22Rv1 (cell line): ENCODE data around the gene PAQR5.

Experiments
- H3K27ac ChIP-seq: fragments of 450-650 bp; 2 replicates; pipeline ENCODE4 v1.5.1; 2017
- ZFX ChIP-seq: fragments of 450-650 bp; IDR thresholded peaks from 2 replicates; pipeline ENCODE4 v1.6.1; 2017; ENCODE audit warnings: antibody characterized with exemption, borderline replicate concordance
- TF ChIP-seq, protein P1 (sequence below): fragments of 450-650 bp; IDR thresholded peaks from 2 replicates; pipeline ENCODE4 v1.5.1; 2017; ENCODE audit warnings: mild to moderate bottlenecking

The PAQR5 gene

DNA sequence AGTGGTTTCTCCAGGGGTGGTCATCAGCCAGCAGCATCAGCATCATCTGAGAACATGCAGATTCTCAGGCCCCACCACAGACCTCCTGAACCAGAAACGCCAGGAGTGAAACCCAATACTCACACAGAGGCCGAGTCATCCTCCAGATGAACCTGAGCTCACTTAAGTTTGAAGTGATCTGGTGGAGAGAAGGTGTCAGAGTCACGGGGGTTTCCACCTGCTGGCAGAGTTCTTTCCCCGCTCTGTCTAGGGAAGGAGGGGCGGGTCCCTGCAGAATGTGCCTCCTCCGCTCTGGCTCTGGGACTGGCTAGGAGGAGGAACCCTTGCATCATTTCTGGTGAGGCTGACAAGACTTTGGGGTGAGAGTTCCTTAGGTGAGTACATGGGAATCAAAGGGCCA lies 102.1 kb downstream of the PAQR5 start:
- no peak overlapping the region for H3K27ac ChIP-seq
- TF ChIP-seq, protein P1, sequence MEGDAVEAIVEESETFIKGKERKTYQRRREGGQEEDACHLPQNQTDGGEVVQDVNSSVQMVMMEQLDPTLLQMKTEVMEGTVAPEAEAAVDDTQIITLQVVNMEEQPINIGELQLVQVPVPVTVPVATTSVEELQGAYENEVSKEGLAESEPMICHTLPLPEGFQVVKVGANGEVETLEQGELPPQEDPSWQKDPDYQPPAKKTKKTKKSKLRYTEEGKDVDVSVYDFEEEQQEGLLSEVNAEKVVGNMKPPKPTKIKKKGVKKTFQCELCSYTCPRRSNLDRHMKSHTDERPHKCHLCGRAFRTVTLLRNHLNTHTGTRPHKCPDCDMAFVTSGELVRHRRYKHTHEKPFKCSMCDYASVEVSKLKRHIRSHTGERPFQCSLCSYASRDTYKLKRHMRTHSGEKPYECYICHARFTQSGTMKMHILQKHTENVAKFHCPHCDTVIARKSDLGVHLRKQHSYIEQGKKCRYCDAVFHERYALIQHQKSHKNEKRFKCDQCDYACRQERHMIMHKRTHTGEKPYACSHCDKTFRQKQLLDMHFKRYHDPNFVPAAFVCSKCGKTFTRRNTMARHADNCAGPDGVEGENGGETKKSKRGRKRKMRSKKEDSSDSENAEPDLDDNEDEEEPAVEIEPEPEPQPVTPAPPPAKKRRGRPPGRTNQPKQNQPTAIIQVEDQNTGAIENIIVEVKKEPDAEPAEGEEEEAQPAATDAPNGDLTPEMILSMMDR: no peak
- TF ChIP-seq ZFX: no peak

DNA sequence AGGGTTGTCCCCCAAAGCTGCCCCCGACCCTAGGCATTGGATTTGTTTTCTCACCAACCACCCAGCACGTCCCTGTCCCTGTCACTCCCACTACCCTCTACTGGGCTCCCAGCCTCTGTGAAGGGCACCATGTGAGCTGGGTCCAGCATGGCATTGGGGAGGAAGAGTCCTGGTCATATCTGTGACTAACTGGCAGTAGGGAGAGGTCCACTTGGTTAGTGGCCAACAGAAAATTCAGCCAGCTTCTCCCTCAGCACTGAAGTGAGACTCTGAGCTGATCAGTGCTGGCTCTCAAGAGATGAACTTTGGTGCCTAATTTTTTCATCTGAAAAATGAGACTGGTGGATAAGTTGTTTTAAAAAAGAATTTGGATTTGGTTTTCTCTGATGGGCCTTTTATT lies 104.1 kb downstream of the PAQR5 start:
- no peak for TF ChIP-seq ZFX
- H3K27ac ChIP-seq: no peak overlapping the region

DNA sequence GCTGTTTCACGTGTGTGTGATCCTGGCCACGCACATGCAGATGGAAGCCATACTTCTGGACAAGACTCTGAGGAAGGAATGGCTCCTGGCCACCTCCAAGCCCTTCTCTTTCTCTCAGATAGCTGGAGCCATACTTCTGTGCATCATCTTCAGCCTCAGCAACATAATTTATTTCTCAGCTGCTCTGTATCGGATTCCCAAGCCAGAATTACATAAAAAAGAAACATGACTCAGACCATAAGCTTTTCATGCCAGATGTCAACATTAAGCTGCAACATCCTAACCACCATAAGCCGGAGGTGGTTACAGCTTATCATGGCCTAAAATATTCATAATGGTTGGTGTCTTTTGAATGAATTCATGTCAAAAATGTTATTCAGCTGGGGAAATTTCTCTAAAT lies 104.9 kb downstream of the PAQR5 start:
- TF ChIP-seq, protein P1: no peak
- TF ChIP-seq ZFX: no peak
- no peak overlapping the region for H3K27ac ChIP-seq

DNA sequence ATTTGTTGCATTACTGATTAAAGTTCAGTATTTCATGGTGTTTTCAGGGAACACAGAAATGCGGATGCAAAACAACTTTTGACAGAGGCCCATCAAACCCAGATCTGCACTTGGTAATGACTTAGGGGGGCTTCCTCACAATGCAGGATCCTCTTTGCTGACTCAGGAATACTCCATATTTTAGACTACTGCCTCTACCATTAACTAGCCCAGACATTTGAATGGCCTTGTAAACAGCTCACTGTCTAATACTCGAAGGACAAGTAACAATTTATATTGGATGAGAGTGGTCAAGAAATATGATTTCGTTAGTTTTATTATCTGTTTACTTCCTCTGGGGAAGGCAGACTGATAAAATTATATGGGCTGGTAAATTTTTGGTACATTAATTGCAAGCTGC lies 106.4 kb downstream of the PAQR5 start:
- H3K27ac ChIP-seq: no peak overlapping the region
- no peak for TF ChIP-seq ZFX
- TF ChIP-seq, protein P1: no peak

DNA sequence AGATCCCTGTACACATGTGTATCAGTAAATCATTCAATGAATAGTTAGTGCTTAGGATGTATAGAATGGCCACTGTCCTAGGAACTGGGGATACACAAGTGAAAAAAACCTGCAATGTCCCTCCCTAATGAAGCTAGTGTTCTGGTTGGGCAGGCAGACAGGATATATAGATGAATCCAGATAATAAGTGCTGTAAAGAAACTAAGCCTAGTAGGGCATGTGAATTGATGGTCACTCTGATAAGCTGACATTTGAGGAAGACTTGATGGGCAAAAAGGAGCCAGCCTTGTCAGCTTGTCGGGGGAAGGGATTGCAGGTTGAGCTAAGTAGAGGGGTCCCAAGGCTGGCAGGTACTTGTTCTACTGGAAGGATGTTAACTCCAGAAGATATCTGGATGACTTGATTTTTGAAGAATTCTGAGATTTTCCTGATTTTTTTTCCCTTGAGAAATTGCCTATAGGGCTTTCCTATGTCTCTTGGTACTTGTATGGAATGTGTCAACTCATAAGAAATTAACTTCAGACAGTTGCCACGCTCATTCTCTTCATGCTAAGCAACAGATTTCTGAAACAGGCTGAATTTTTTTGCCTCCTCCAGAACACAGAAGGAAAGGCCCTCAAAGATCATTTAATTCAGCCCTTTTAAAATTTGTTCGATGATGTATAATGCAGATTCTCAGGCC lies 109.1 kb downstream of the PAQR5 start:
- TF ChIP-seq ZFX: no peak
- TF ChIP-seq, protein P1: no peak

DNA sequence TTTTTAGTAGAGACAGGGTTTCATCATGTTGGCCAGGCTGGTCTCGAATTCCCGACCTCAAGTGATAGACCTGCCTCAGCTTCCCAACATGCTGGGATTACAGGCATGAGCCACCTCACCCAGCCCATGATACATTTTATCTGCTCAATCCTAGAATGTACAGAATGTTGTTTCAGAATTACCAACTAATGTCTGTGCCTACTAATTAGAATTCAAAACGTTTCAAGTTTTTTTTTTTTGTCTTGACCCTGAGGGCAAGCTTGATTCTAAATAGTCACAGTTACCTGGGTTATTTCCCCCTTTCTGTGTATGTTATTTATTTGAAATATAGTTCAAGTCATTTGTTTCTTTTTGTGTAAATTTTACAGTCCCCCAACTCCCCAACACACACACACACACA lies 110.1 kb downstream of the PAQR5 start:
- H3K27ac ChIP-seq: no peak overlapping the region
- TF ChIP-seq ZFX: no peak
- TF ChIP-seq, protein P1: no peak

More for the DNA sequence above, 109.1 kb downstream of the PAQR5 start:
- no peak overlapping the region for H3K27ac ChIP-seq

DNA sequence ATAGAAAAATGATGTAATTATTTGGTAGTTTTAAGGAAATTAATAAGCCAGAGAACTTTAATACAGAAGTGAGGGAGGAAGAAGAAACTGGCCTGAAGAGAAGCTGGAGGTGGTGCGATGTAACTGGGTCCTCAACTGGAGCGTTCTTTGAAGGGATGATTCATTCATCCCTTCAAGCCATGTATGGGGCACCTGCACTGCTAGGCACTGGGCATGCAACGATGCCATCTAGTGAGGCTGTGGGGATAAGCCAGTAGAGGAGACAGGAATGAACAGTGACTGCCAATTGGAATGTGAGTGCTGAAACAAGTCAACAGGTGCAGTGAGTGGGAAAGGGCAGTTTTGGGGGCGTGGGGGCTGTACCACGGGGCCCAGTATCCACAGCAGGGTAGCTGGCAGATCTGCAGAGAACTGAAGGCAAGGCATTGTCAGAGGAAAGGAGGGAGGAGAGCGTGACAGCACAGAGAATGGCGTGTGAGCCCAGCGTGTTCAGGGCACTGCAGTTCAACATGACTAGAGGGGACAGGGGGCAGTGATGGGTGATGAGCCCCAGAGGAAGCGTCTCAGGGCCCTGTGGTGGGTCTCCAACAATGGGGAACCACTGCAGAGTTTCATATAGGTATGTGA lies 111.6 kb downstream of the PAQR5 start:
- H3K27ac ChIP-seq: no peak overlapping the region
- no peak for TF ChIP-seq ZFX
- TF ChIP-seq, protein P1: peak; percentile 77
